OCI-LY1 (cell line): ENCODE measurements around the gene ARFIP1.

Source experiments
- CTCF ChIP-seq: fragments of 200-600 bp; sonication (generic), shearing (Covaris generic); IDR thresholded peaks from 2 replicates; pipeline ENCODE4 v1.5.1; 2017; ENCODE audit warnings: mild to moderate bottlenecking, antibody characterized with exemption, low read length, moderate library complexity, mixed read lengths
- EZH2 ChIP-seq: fragments of 200-600 bp; sonication (generic), shearing (Covaris generic); IDR thresholded peaks from 2 replicates; pipeline ENCODE4 v1.8.0; 2017; ENCODE audit warnings: borderline replicate concordance, mixed run types, mild to moderate bottlenecking, antibody characterized with exemption, low read length, moderate library complexity, mixed read lengths

DNA sequence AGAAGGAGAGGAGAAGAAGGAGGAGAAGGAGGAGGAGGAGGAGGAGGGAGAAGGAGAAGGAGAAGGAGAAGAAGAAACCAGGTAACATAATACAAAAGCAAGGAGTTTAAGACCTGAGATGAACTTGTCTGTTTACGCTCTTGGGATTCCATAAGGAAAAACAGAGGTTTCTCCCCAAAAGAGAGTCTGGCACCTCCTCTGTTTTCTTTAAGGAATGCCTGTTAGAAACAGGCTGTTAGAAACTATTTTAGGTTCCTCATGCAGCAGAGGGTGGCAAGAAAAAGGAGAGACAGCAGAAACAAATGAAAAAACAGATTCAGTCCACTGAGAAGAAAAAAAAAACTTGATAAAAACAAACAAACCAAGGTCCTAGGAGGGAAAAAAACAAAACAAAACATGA lies 146.1 kb downstream of the ARFIP1 start:
- TF ChIP-seq CTCF (no peak), EZH2 (no peak)
